ENCODE measurements around the gene POU2F1. TPM values are rescaled to one million over a fixed set of nuclear protein-coding genes. Genes with fewer than 3 reads are reported as not detected.

The POU2F1 gene
- total and polyA plus RNA-seq, 2 experiments from 2014 or later: 38.8 to 66.1 TPM

DNA sequence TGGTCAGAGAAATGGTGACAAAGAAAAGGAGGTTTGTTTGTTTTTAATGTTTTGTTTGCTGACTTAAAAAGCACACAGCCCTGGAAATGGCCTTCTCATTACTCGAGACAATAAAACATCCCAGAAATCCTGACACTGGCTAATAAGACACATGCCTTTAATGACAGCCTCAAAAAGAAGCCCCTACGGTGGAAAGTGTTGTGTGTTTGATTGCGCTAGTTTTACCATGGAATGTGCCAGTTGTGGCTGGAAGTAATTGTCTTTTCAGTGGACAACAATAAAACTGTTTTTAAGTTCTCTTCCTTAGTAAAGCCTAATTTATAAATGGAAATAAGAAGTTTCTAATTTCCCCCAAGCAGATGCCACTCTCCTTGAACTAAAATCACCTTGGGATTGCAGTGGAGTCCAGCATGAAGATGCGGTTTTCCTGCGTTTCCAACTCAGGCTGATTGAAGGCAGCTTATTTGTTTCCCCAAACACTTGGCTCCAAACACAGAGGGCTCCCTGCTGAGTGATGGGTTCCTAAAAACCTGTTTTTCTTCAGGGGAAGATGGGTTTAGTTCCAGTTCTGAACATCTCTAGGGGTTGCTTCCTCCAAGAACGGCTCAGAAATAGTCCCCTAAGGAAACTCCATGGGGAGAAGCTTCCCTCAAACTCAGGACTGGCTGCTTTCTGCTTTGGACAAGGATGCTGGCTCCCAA is 243.3 kb downstream of the POU2F1 start:
- no peak for ATAC-seq
- no peak overlapping the region for H3K27ac ChIP-seq (ENCODE audit: low read depth)

More for the DNA sequence above, 243.3 kb downstream of the POU2F1 start:
- Histone ChIP-seq H3K4me3 (no peak overlapping the region), H3K36me3 (ENCODE audit: insufficient read depth) (no peaks in the 10 kb centered on the region), H3K9me2 (ENCODE audit: insufficient read depth) (no peaks in the 10 kb centered on the region), H3K4me2 (no peak overlapping the region), H2AFZ (no peak overlapping the region), H3F3A (replicated peaks; ENCODE audit: low read depth) (no peaks in the 10 kb centered on the region), H3K27me3 (ENCODE audit: insufficient read depth) (no peaks in the 10 kb centered on the region), H3K4me1 (ENCODE audit: insufficient read depth) (peaks cover 12% of the 10 kb centered on the region), H4K20me1 (replicated peaks; ENCODE audit: insufficient read depth) (no peaks in the 10 kb centered on the region), H3K79me2 (replicated peaks; ENCODE audit: insufficient read depth) (no peaks in the 10 kb centered on the region)
- peaks cover 37% of the 10 kb centered on the region for H3K4me1 Mint-ChIP-seq
- H3K27ac Mint-ChIP-seq: no peak overlapping the region
- TF ChIP-seq ZNF331 (CRISPR knock-in tag; IDR thresholded peaks at IDR 0.05; ENCODE audit: low read depth) (no peak), NANOG (IDR thresholded peaks at IDR 0.05; ENCODE audit: borderline replicate concordance) (no peak), CREB1 (CRISPR knock-in tag; IDR thresholded peaks at IDR 0.05; ENCODE audit: low read depth) (no peak), EZH2phosphoT487 (IDR thresholded peaks at IDR 0.05; ENCODE audit: unreplicated experiment) (no peak), EZH2 (IDR thresholded peaks at IDR 0.05; ENCODE audit: low read depth, unreplicated experiment) (no peak), STAT1 (IDR thresholded peaks at IDR 0.05; ENCODE audit: unreplicated experiment) (no peak), ZNF114 (CRISPR knock-in tag; IDR thresholded peaks at IDR 0.05) (no peak), JUNB (IDR thresholded peaks at IDR 0.05; ENCODE audit: unreplicated experiment) (no peak), POLR2AphosphoS5 (IDR thresholded peaks at IDR 0.05; ENCODE audit: low read depth) (no peak)
- TF ChIP-seq, protein P1, sequence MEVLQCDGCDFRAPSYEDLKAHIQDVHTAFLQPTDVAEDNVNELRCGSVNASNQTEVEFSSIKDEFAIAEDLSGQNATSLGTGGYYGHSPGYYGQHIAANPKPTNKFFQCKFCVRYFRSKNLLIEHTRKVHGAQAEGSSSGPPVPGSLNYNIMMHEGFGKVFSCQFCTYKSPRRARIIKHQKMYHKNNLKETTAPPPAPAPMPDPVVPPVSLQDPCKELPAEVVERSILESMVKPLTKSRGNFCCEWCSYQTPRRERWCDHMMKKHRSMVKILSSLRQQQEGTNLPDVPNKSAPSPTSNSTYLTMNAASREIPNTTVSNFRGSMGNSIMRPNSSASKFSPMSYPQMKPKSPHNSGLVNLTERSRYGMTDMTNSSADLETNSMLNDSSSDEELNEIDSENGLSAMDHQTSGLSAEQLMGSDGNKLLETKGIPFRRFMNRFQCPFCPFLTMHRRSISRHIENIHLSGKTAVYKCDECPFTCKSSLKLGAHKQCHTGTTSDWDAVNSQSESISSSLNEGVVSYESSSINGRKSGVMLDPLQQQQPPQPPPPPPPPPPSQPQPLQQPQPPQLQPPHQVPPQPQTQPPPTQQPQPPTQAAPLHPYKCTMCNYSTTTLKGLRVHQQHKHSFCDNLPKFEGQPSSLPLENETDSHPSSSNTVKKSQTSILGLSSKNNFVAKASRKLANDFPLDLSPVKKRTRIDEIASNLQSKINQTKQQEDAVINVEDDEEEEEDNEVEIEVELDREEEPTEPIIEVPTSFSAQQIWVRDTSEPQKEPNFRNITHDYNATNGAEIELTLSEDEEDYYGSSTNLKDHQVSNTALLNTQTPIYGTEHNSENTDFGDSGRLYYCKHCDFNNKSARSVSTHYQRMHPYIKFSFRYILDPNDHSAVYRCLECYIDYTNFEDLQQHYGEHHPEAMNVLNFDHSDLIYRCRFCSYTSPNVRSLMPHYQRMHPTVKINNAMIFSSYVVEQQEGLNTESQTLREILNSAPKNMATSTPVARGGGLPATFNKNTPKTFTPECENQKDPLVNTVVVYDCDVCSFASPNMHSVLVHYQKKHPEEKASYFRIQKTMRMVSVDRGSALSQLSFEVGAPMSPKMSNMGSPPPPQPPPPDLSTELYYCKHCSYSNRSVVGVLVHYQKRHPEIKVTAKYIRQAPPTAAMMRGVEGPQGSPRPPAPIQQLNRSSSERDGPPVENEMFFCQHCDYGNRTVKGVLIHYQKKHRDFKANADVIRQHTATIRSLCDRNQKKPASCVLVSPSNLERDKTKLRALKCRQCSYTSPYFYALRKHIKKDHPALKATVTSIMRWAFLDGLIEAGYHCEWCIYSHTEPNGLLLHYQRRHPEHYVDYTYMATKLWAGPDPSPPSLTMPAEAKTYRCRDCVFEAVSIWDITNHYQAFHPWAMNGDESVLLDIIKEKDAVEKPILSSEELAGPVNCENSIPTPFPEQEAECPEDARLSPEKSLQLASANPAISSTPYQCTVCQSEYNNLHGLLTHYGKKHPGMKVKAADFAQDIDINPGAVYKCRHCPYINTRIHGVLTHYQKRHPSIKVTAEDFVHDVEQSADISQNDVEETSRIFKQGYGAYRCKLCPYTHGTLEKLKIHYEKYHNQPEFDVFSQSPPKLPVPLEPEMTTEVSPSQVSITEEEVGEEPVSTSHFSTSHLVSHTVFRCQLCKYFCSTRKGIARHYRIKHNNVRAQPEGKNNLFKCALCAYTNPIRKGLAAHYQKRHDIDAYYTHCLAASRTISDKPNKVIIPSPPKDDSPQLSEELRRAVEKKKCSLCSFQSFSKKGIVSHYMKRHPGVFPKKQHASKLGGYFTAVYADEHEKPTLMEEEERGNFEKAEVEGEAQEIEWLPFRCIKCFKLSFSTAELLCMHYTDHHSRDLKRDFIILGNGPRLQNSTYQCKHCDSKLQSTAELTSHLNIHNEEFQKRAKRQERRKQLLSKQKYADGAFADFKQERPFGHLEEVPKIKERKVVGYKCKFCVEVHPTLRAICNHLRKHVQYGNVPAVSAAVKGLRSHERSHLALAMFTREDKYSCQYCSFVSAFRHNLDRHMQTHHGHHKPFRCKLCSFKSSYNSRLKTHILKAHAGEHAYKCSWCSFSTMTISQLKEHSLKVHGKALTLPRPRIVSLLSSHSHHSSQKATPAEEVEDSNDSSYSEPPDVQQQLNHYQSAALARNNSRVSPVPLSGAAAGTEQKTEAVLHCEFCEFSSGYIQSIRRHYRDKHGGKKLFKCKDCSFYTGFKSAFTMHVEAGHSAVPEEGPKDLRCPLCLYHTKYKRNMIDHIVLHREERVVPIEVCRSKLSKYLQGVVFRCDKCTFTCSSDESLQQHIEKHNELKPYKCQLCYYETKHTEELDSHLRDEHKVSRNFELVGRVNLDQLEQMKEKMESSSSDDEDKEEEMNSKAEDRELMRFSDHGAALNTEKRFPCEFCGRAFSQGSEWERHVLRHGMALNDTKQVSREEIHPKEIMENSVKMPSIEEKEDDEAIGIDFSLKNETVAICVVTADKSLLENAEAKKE (CRISPR knock-in tag; IDR thresholded peaks at IDR 0.05): no peak
- TF ChIP-seq, protein P2, sequence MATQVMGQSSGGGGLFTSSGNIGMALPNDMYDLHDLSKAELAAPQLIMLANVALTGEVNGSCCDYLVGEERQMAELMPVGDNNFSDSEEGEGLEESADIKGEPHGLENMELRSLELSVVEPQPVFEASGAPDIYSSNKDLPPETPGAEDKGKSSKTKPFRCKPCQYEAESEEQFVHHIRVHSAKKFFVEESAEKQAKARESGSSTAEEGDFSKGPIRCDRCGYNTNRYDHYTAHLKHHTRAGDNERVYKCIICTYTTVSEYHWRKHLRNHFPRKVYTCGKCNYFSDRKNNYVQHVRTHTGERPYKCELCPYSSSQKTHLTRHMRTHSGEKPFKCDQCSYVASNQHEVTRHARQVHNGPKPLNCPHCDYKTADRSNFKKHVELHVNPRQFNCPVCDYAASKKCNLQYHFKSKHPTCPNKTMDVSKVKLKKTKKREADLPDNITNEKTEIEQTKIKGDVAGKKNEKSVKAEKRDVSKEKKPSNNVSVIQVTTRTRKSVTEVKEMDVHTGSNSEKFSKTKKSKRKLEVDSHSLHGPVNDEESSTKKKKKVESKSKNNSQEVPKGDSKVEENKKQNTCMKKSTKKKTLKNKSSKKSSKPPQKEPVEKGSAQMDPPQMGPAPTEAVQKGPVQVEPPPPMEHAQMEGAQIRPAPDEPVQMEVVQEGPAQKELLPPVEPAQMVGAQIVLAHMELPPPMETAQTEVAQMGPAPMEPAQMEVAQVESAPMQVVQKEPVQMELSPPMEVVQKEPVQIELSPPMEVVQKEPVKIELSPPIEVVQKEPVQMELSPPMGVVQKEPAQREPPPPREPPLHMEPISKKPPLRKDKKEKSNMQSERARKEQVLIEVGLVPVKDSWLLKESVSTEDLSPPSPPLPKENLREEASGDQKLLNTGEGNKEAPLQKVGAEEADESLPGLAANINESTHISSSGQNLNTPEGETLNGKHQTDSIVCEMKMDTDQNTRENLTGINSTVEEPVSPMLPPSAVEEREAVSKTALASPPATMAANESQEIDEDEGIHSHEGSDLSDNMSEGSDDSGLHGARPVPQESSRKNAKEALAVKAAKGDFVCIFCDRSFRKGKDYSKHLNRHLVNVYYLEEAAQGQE (IDR thresholded peaks at IDR 0.05; ENCODE audit: unreplicated experiment): no peak
- TF ChIP-seq, protein P3, sequence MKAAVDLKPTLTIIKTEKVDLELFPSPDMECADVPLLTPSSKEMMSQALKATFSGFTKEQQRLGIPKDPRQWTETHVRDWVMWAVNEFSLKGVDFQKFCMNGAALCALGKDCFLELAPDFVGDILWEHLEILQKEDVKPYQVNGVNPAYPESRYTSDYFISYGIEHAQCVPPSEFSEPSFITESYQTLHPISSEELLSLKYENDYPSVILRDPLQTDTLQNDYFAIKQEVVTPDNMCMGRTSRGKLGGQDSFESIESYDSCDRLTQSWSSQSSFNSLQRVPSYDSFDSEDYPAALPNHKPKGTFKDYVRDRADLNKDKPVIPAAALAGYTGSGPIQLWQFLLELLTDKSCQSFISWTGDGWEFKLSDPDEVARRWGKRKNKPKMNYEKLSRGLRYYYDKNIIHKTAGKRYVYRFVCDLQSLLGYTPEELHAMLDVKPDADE (IDR thresholded peaks at IDR 0.05): no peak
- no peaks in the 10 kb centered on the region for H3K9me3 Mint-ChIP-seq
- H3K4me3 Mint-ChIP-seq: no peak overlapping the region
- no peaks in the 10 kb centered on the region for H3K36me3 Mint-ChIP-seq (ENCODE audit: low read depth)
- H3K27me3 Mint-ChIP-seq (ENCODE audit: insufficient read depth, low read depth, poor library complexity): peaks cover 2% of the 10 kb centered on the region
- DNase-seq (ENCODE audit: low spot score): no peak
